ENCODE measurements around the gene CST8. TPM values are rescaled to one million over a fixed set of nuclear protein-coding genes. Genes with fewer than 3 reads are reported as not detected.

Gene CST8
- total RNA-seq, 4 donors from 2014 or later: not detected

DNA sequence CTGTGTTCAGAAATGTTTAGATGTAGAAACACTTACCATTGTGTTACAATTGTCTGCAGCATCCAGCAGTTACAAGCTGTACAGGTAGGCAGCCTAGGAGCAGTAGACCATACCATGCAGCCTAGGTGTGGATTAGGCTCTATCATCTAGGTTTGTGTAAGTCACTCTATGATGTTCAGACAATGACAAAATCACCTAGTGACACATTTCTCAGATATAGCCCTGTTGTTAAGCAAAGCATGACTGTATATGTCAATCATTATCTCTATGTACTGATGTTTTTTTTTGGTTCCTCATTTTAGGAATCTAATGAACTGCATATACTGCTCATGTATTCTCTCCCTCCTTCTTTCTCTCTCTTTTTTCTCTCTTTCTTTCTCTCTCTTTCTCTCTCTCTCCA, 22.2 kb downstream of the CST8 start:
- Histone ChIP-seq H3K36me3 (no peaks in the 10 kb centered on the region), H3K27me3 (no peaks in the 10 kb centered on the region), H3K27ac (no peak overlapping the region), H3K4me3 (no peak overlapping the region), H3K9me3 (no peaks in the 10 kb centered on the region), H3K4me1 (no peaks in the 10 kb centered on the region)
- no peak for DNase-seq (ENCODE audit: low spot score in 2 of 2)
- TF ChIP-seq, protein P1, sequence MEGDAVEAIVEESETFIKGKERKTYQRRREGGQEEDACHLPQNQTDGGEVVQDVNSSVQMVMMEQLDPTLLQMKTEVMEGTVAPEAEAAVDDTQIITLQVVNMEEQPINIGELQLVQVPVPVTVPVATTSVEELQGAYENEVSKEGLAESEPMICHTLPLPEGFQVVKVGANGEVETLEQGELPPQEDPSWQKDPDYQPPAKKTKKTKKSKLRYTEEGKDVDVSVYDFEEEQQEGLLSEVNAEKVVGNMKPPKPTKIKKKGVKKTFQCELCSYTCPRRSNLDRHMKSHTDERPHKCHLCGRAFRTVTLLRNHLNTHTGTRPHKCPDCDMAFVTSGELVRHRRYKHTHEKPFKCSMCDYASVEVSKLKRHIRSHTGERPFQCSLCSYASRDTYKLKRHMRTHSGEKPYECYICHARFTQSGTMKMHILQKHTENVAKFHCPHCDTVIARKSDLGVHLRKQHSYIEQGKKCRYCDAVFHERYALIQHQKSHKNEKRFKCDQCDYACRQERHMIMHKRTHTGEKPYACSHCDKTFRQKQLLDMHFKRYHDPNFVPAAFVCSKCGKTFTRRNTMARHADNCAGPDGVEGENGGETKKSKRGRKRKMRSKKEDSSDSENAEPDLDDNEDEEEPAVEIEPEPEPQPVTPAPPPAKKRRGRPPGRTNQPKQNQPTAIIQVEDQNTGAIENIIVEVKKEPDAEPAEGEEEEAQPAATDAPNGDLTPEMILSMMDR (IDR thresholded peaks at IDR 0.05): no peak
- no peak for TF ChIP-seq EP300 (IDR thresholded peaks at IDR 0.05)
- TF ChIP-seq POLR2A (IDR thresholded peaks at IDR 0.05): no peak

DNA sequence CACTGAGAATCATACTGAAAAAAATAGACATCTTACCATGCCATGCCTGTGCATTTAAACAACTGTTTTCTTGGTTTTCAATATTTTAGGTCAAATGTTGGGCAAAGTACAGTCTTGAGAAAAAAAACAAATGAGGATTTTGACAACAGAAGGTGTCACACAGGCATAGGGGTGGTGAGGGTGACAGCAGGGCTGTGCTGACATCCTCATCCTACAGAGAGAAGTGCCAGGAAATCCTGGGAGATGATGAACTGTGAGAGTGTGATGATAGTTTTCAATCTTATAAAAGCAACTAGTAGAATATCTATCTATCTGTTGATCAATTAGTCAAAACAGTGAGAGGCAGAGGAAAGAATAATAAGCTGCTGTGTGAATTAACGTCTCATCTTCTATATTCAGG, 23.9 kb downstream of the CST8 start:
- WGBS, 2 donors: 25 to 28% methylated on average over 1 of the region's 1 CpG

DNA sequence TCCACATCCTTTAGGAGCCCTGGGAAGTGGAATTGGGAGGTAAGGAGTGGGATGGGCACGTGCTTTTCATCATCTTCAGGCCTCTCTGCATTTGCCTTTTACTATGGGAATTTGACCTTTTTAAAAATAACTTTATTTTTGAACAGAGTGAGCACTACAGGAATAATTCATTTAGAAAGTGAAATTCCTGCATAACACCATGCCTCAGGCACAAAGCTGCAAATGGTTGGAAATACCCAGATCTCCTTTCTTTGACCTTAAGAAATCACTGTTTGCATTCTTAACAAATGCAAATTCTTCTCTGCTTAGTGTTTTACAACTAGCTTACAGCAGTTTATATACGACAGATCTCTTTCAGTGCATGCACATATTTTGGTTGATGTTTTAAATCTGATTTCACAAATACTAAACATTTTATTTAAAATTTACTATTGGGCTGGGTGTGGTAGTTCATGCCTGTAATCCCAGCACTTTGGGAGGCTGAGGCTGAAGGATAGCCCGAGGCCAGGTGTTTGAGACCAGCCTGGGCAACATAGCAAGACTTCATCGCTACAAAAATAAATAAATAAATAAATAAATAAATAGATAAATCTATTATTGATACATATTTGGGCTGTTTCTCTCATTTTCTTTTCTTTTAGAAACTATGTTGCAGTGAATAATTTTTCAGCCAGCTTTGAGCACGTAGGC, 24.5 kb downstream of the CST8 start:
- Histone ChIP-seq H3K36me3 (no peaks in the 10 kb centered on the region), H3K4me1 (no peaks in the 10 kb centered on the region), H3K27me3 (no peaks in the 10 kb centered on the region), H3K9me3 (no peaks in the 10 kb centered on the region), H3K27ac (no peak overlapping the region), H3K4me3 (no peak overlapping the region)
- DNase-seq (ENCODE audit: low spot score in 2 of 2): no peak
- WGBS, 2 donors: 65 to 69% methylated on average over 5 of the region's 5 CpGs
- TF ChIP-seq EP300 (IDR thresholded peaks at IDR 0.05) (no peak), POLR2A (IDR thresholded peaks at IDR 0.05) (no peak)
- TF ChIP-seq, protein P1 (IDR thresholded peaks at IDR 0.05): no peak

More for the DNA sequence above, 23.9 kb downstream of the CST8 start:
- TF ChIP-seq, protein P1 (IDR thresholded peaks at IDR 0.05): no peak
- no peak for TF ChIP-seq POLR2A (IDR thresholded peaks at IDR 0.05)
- TF ChIP-seq EP300 (IDR thresholded peaks at IDR 0.05): no peak
- Histone ChIP-seq H3K27ac (no peak overlapping the region), H3K9me3 (no peaks in the 10 kb centered on the region), H3K4me1 (no peaks in the 10 kb centered on the region), H3K36me3 (no peaks in the 10 kb centered on the region), H3K4me3 (no peak overlapping the region), H3K27me3 (no peaks in the 10 kb centered on the region)
- DNase-seq (ENCODE audit: low spot score in 2 of 2): no peak

DNA sequence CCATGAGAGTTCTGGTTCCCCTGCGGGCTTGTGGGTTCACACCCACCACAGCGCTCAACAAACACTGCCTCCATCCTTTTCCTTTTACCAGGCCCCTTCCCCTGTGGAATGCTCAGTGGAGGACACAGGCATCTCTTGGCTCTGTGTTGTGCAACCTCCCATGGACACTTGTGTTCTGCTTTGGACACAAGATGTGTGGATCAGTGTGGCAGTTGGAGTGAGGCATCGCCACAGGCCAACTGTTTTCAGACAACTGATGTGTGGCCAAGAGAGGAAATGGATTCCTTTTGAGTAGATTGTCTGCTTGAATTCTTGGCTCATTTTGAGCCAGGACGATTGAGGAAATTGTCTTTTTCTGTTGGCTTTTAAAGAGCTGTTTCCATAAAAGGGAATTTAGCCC, 26.8 kb downstream of the CST8 start:
- WGBS, 2 donors: 67 to 70% methylated on average over 3 to 4 of the region's 4 CpGs
- no peak overlapping the region for H3K27ac ChIP-seq
- H3K36me3 ChIP-seq: no peaks in the 10 kb centered on the region
- H3K4me3 ChIP-seq: no peak overlapping the region
- H3K27me3 ChIP-seq: no peaks in the 10 kb centered on the region
- DNase-seq (ENCODE audit: low spot score in 2 of 2): no peak
- no peaks in the 10 kb centered on the region for H3K4me1 ChIP-seq
- no peak for TF ChIP-seq POLR2A (IDR thresholded peaks at IDR 0.05)
- no peak for TF ChIP-seq EP300 (IDR thresholded peaks at IDR 0.05)
- TF ChIP-seq, protein P1 (IDR thresholded peaks at IDR 0.05): no peak
- no peaks in the 10 kb centered on the region for H3K9me3 ChIP-seq

DNA sequence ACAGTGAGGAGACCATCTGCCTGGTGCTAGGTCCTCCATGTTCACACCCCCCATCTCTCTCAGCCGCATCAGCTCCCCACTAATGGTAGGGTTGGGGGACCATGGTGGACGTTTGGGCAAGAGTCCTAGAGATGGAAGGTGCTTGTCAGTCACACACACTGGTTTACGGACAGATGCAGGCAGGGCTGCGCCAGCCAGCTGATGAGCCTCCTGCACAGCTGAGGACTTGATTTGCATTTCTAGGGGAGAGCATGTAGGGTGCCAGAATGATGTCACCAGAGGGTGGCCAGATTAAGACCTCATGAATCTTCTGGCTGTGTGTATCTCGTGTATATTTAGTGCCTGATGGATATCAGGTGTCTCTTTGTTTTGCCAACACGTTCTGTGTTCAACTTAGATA, 28.6 kb downstream of the CST8 start:
- 74 to 75% methylated on average over 6 of the region's 6 CpGs for WGBS, 2 donors

More for the DNA sequence above, 28.6 kb downstream of the CST8 start:
- TF ChIP-seq, protein P1 (IDR thresholded peaks at IDR 0.05): no peak
- TF ChIP-seq POLR2A (IDR thresholded peaks at IDR 0.05) (no peak), EP300 (IDR thresholded peaks at IDR 0.05) (no peak)
- Histone ChIP-seq H3K4me3 (no peak overlapping the region), H3K27me3 (no peaks in the 10 kb centered on the region), H3K4me1 (no peaks in the 10 kb centered on the region), H3K27ac (no peak overlapping the region), H3K9me3 (no peaks in the 10 kb centered on the region), H3K36me3 (no peaks in the 10 kb centered on the region)
- no peak for DNase-seq (ENCODE audit: low spot score in 2 of 2)
